ENCODE data around the gene SYT17.

SYT17 gene

GRCh38 chr16:19127674-19128131, 40.3 kb upstream of the SYT17 start:
- DNase-seq (ENCODE audit: low read depth), result no peak
- no peak for TF ChIP-seq CTCF (IDR thresholded peaks at IDR 0.05; ENCODE audit: control insufficient read depth, extremely low read depth, insufficient read depth)
- no peak overlapping the region for H3K4me3 ChIP-seq (ENCODE audit: low read depth, low read length)

- no peak for DNase-seq (ENCODE audit: low read depth)
- H3K4me3 ChIP-seq (ENCODE audit: low read depth, low read length), result no peak overlapping the region
- no peak for TF ChIP-seq CTCF (IDR thresholded peaks at IDR 0.05; ENCODE audit: control insufficient read depth, extremely low read depth, insufficient read depth)
Observed at GRCh38 chr16:19128454-19129200, 39.4 kb upstream of the SYT17 start.

- no peak overlapping the region for H3K4me3 ChIP-seq (ENCODE audit: low read depth, low read length)
- DNase-seq (ENCODE audit: low read depth), result no peak
- no peak for TF ChIP-seq CTCF (IDR thresholded peaks at IDR 0.05; ENCODE audit: control insufficient read depth, extremely low read depth, insufficient read depth)
Observed at GRCh38 chr16:19130385-19130784, 37.7 kb upstream of the SYT17 start.

GRCh38 chr16:19130852-19131824, 36.9 kb upstream of the SYT17 start:
- no peak for TF ChIP-seq CTCF (IDR thresholded peaks at IDR 0.05; ENCODE audit: control insufficient read depth, extremely low read depth, insufficient read depth)
- DNase-seq (ENCODE audit: low read depth), result peak; percentile 69
- no peak overlapping the region for H3K4me3 ChIP-seq (ENCODE audit: low read depth, low read length)

- DNase-seq (ENCODE audit: low read depth), result no peak
- TF ChIP-seq CTCF (IDR thresholded peaks at IDR 0.05; ENCODE audit: control insufficient read depth, extremely low read depth, insufficient read depth), result no peak
- H3K4me3 ChIP-seq (ENCODE audit: low read depth, low read length), result no peak overlapping the region
Observed at GRCh38 chr16:19131825-19132218, 36.2 kb upstream of the SYT17 start.

- TF ChIP-seq CTCF (IDR thresholded peaks at IDR 0.05; ENCODE audit: control insufficient read depth, extremely low read depth, insufficient read depth), result no peak
- no peak overlapping the region for H3K4me3 ChIP-seq (ENCODE audit: low read depth, low read length)
- DNase-seq (ENCODE audit: low read depth), result no peak
Observed at GRCh38 chr16:19132255-19132654, 35.8 kb upstream of the SYT17 start.

Measured in LNCaP clone FGC (cell line).